8988T (cell line): ENCODE results near the gene RNF146.
"Not testable (repeated sequence)": the region's sequence is repeated elsewhere in the genome, so short reads cannot be mapped to it uniquely, and the experiment has no call there.

ENCODE experiments used
- DNase-seq: peaks from one replicate; pipeline ENCODE4 v3.0.0; 2011

The RNF146 gene

GRCh38 chr6:127266178-127266891 lies at the start of gene RNF146:
Gene RNF146 (plus strand): TSS chr6:127266864. CDS start chr6:127280339, 13,475 bp downstream.
- DNase-seq: peak; percentile 71

- DNase-seq: no peak
These were observed 46.8 kb upstream of the RNF146 start for GRCh38 chr6:127219869-127220268.

- no peak for DNase-seq
These were observed 45.5 kb upstream of the RNF146 start for GRCh38 chr6:127221201-127221600.

- no peak for DNase-seq
These were observed 44.2 kb upstream of the RNF146 start for GRCh38 chr6:127222418-127222817.

GRCh38 chr6:127225497-127225896 lies 41.2 kb upstream of the RNF146 start:
- DNase-seq: no peak

- not testable (repeated sequence) for DNase-seq
These were observed 32.8 kb upstream of the RNF146 start for GRCh38 chr6:127233819-127234218.

GRCh38 chr6:127243501-127243900 lies 23.2 kb upstream of the RNF146 start:
- DNase-seq: no peak

- no peak for DNase-seq
These were observed 19.3 kb upstream of the RNF146 start for GRCh38 chr6:127247114-127248096.

GRCh38 chr6:127249621-127250020 lies 17.0 kb upstream of the RNF146 start:
- DNase-seq: no peak

- DNase-seq: no peak
These were observed 11.4 kb upstream of the RNF146 start for GRCh38 chr6:127255286-127255685.

GRCh38 chr6:127262896-127263295 lies 3.8 kb upstream of the RNF146 start:
- DNase-seq: no peak

- DNase-seq: no peak
These were observed 3.2 kb upstream of the RNF146 start for GRCh38 chr6:127263481-127263880.

GRCh38 chr6:127266892-127267645 lies 405 bp downstream of the RNF146 start:
- peak; percentile 59 for DNase-seq

GRCh38 chr6:127267646-127268625 lies 1.3 kb downstream of the RNF146 start:
- DNase-seq: no peak

- DNase-seq: no peak
These were observed 5.9 kb downstream of the RNF146 start for GRCh38 chr6:127272576-127272975.

- DNase-seq: no peak
These were observed 6.8 kb downstream of the RNF146 start for GRCh38 chr6:127273499-127273898.

- no peak for DNase-seq
These were observed 9.7 kb downstream of the RNF146 start for GRCh38 chr6:127276331-127276730.

- no peak for DNase-seq
These were observed 11.5 kb downstream of the RNF146 start for GRCh38 chr6:127277878-127278843.

GRCh38 chr6:127279815-127280214 lies 13.2 kb downstream of the RNF146 start:
- no peak for DNase-seq

GRCh38 chr6:127282184-127282583 lies 15.5 kb downstream of the RNF146 start:
- DNase-seq: no peak

GRCh38 chr6:127288705-127289104 lies 22.0 kb downstream of the RNF146 start:
- DNase-seq: no peak
